SU-DHL-6 (cell line): ENCODE data around the gene WDR37.

Experiments
- H2AFZ ChIP-seq: fragments of 200-600 bp; sonication (generic); 2 replicates; pipeline ENCODE4 v1.6.1; 2014; ENCODE audit warnings: low read depth, mild to moderate bottlenecking, moderate library complexity, mixed read lengths, antibody characterized with exemption, low read length; ENCODE audit not compliant: severe bottlenecking
- H3F3A ChIP-seq: fragments of 200-600 bp; shearing (Covaris generic); 2 replicates; pipeline ENCODE4 v1.6.0; 2016; ENCODE audit warnings: antibody characterized with exemption, mild to moderate bottlenecking; ENCODE audit not compliant: insufficient read depth
- H3K27ac ChIP-seq: fragments of 200-600 bp; sonication (generic); 2 replicates; pipeline ENCODE4 v1.5.1; 2016; ENCODE audit warnings: low read depth, mild to moderate bottlenecking, low read length, moderate library complexity, mixed read lengths
- H3K27me3 ChIP-seq: fragments of 200-600 bp; sonication (generic), shearing (Covaris generic); 2 replicates; pipeline ENCODE4 v1.6.0; 2014; ENCODE audit warnings: mild to moderate bottlenecking, low read length
- H3K36me3 ChIP-seq: fragments of 200-600 bp; sonication (generic); 2 replicates; pipeline ENCODE4 v1.6.1; 2014; ENCODE audit warnings: mild to moderate bottlenecking, low read length, mixed read lengths
- H3K4me2 ChIP-seq: fragments of 300-600, 200-600 bp; shearing (Covaris generic), sonication (generic); 2 replicates; pipeline ENCODE4 v1.6.0; 2014; ENCODE audit warnings: low read length, low read depth, mild to moderate bottlenecking; ENCODE audit not compliant: poor library complexity, severe bottlenecking
- H3K4me3 ChIP-seq: fragments of 200-600 bp; sonication (generic); 2 replicates; pipeline ENCODE4 v1.5.1; 2014; ENCODE audit warnings: antibody characterized with exemption, low read length, mild to moderate bottlenecking, mixed read lengths; ENCODE audit not compliant: insufficient read depth, poor library complexity, severe bottlenecking
- H3K79me2 ChIP-seq: fragments of 200-600 bp; sonication (generic); 2 replicates; pipeline ENCODE4 v1.6.1; 2014; ENCODE audit warnings: mild to moderate bottlenecking, low read length, moderate library complexity; ENCODE audit not compliant: insufficient read depth
- H3K9ac ChIP-seq: fragments of 200-600 bp; sonication (generic); 2 replicates; pipeline ENCODE4 v1.7.0; 2014; ENCODE audit warnings: mild to moderate bottlenecking, low read length
- H3K9me2 ChIP-seq: fragments of 200-600 bp; sonication (generic); replicated peaks from 2 replicates; pipeline ENCODE4 v1.6.1; 2014; ENCODE audit warnings: low read length; ENCODE audit not compliant: insufficient read depth
- H3K9me3 ChIP-seq: fragments of 200-600 bp; sonication (generic); 2 replicates; pipeline ENCODE4 v1.6.1; 2014; ENCODE audit warnings: low read length, mixed read lengths; ENCODE audit not compliant: insufficient read depth
- H4K20me1 ChIP-seq: fragments of 200-600 bp; sonication (generic); 2 replicates; pipeline ENCODE4 v1.6.1; 2014; ENCODE audit warnings: low read depth, mild to moderate bottlenecking, antibody characterized with exemption, low read length, moderate library complexity, mixed read lengths
- EZH2phosphoT487 ChIP-seq: fragments of 200-600 bp; sonication (generic), shearing (Covaris generic); conservative IDR thresholded peaks from 2 replicates; pipeline ENCODE4 v1.6.1; 2018; ENCODE audit warnings: mild to moderate bottlenecking, antibody characterized with exemption, low read length, moderate library complexity, mixed read lengths
- TF ChIP-seq, protein P1 (sequence below): fragments of 200-600 bp; sonication (generic); IDR thresholded peaks from one replicate; pipeline ENCODE4 v1.5.1; 2017; ENCODE audit warnings: antibody characterized with exemption, mild to moderate bottlenecking, low read length, moderate library complexity; ENCODE audit not compliant: insufficient read depth, poor library complexity, severe bottlenecking

Gene WDR37

DNA sequence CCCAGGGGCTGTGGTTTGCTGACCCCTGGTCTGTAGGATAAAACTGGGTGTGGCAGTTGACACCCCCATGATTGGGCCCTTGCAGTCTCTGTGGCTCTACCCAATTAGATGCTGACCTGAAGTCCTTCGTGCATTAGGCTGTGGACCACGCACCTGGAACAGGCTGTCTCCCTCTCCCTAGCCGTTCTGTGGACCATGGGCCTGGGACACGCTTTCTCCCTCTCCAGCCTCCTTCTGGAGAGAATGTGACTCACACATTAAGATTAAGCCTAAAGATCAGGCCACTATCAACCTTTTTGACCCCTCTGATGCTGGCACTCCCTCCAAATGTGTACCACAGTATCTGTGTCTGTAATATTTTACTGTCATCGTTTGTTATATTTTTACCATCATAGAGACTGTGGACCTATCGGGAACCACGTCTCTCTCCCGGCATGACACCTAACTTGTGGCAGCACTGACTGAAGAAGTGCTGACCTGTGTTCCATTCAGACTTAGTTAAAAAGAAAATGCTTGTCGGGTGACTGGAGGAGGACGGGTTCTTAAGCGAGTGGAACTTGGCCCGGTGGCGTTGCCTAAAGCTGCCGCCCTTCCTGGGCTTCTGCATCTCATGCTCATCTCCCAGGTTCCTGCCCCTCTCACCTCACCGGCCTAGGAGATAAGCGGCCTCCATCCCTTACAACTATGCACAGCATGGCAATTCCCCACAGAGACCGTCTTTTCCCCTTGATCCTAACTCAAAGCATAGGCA, 92.8 kb downstream of the WDR37 start:
- Histone ChIP-seq H2AFZ (no peak overlapping the region), H3K4me3 (no peak overlapping the region), H3K36me3 (no peaks in the 10 kb centered on the region), H3K9me3 (no peaks in the 10 kb centered on the region), H3K9me2 (no peaks in the 10 kb centered on the region), H3K27me3 (no peaks in the 10 kb centered on the region), H4K20me1 (no peaks in the 10 kb centered on the region), H3F3A (no peaks in the 10 kb centered on the region), H3K79me2 (no peaks in the 10 kb centered on the region), H3K4me2 (no peak overlapping the region), H3K9ac (no peak overlapping the region), H3K27ac (no peak overlapping the region)
- no peak for TF ChIP-seq EZH2phosphoT487
- TF ChIP-seq, protein P1, sequence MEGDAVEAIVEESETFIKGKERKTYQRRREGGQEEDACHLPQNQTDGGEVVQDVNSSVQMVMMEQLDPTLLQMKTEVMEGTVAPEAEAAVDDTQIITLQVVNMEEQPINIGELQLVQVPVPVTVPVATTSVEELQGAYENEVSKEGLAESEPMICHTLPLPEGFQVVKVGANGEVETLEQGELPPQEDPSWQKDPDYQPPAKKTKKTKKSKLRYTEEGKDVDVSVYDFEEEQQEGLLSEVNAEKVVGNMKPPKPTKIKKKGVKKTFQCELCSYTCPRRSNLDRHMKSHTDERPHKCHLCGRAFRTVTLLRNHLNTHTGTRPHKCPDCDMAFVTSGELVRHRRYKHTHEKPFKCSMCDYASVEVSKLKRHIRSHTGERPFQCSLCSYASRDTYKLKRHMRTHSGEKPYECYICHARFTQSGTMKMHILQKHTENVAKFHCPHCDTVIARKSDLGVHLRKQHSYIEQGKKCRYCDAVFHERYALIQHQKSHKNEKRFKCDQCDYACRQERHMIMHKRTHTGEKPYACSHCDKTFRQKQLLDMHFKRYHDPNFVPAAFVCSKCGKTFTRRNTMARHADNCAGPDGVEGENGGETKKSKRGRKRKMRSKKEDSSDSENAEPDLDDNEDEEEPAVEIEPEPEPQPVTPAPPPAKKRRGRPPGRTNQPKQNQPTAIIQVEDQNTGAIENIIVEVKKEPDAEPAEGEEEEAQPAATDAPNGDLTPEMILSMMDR, result no peak

DNA sequence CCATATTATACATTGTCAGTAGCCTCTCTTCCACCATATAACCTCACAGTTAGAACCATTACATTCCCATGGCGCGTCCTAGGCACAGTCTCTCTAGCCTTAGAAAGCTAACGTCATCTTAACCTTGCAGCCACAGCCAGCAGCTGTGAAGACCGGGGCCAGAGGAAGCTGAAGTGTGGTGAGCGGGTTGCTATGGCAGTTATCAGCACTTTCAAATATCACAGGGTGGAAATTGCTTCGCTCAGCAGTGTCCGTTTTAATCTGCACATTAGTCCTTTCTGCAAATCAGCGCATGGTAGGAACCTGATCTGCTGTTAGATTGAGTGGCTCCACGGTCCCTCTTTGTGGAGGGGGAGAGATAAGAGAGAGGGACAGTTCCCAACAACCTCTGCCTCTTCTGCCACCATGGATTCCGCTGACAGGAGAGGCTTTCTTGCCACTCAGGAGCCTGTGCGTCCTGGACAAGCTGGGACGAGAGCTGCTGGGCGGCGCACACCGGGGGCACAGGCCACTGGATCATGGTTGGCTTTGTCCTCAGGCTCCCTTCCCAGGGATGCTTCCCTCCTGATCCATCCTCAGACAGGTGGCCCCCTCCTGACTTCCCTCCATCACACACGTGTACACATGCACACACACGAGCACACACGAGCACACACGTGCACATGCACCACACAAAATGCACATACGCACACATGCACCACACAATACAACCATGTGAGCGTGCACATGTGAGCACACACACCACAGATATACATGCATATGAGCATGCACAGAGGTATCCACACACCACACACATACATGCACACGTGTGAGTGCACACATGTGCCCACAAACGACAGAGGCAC, 93.8 kb downstream of the WDR37 start:
- Histone ChIP-seq H2AFZ (no peak overlapping the region), H3K9me2 (no peaks in the 10 kb centered on the region), H3K9me3 (no peaks in the 10 kb centered on the region), H3F3A (no peaks in the 10 kb centered on the region), H3K27me3 (no peaks in the 10 kb centered on the region), H3K4me3 (no peak overlapping the region), H3K36me3 (no peaks in the 10 kb centered on the region), H3K27ac (no peak overlapping the region), H3K79me2 (no peaks in the 10 kb centered on the region), H3K4me2 (no peak overlapping the region), H4K20me1 (no peaks in the 10 kb centered on the region), H3K9ac (no peak overlapping the region)
- TF ChIP-seq EZH2phosphoT487, result no peak
- TF ChIP-seq, protein P1, result no peak

DNA sequence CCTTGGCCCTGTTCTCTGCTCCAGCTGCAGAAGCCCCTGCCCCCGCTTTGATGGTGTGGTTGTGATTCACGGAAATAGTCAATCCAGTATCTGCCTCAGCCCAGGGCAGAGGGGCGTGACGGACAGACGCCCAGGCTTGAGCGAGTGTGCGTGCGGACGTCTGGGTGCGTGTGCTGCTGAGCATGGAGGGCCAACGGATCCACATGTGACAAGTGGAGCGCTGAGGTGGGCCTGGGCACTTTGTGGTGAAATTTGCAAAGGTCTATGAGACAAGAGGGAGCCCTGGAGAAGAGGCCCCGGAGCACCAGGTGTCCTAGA, 94.4 kb downstream of the WDR37 start:
- no peaks in the 10 kb centered on the region for H3F3A ChIP-seq
- H3K4me3 ChIP-seq, result no peak overlapping the region
- no peaks in the 10 kb centered on the region for H3K27me3 ChIP-seq
- TF ChIP-seq, protein P1, result no peak
- no peak for TF ChIP-seq EZH2phosphoT487
- H4K20me1 ChIP-seq, result no peaks in the 10 kb centered on the region
- H3K9ac ChIP-seq, result no peak overlapping the region
- H3K79me2 ChIP-seq, result no peaks in the 10 kb centered on the region
- H3K9me3 ChIP-seq, result no peaks in the 10 kb centered on the region
- no peaks in the 10 kb centered on the region for H3K36me3 ChIP-seq
- H3K27ac ChIP-seq, result no peak overlapping the region
- H3K9me2 ChIP-seq, result no peaks in the 10 kb centered on the region
- H2AFZ ChIP-seq, result no peak overlapping the region
- H3K4me2 ChIP-seq, result no peak overlapping the region
